ENCODE results near the gene GNGT1.

GNGT1 gene

GRCh38 chr7:93943816-93944540 is 37.6 kb downstream of the GNGT1 start:
- DNase-seq = no peak

GRCh38 chr7:93944673-93945072 is 38.3 kb downstream of the GNGT1 start:
- no peak for DNase-seq

- DNase-seq = no peak
These were observed 38.7 kb downstream of the GNGT1 start for GRCh38 chr7:93945083-93945482.

- DNase-seq = no peak
These were observed 39.6 kb downstream of the GNGT1 start for GRCh38 chr7:93945756-93946535.

- DNase-seq = no peak
These were observed 41.7 kb downstream of the GNGT1 start for GRCh38 chr7:93948106-93948505.

- DNase-seq = no peak
These were observed 42.5 kb downstream of the GNGT1 start for GRCh38 chr7:93948873-93949272.

GRCh38 chr7:93949423-93949822 is 43.1 kb downstream of the GNGT1 start:
- no peak for DNase-seq

GRCh38 chr7:93955304-93955703 is 48.9 kb downstream of the GNGT1 start:
- DNase-seq = no peak

- DNase-seq = no peak
These were observed 51.4 kb downstream of the GNGT1 start for GRCh38 chr7:93957767-93958166.

GRCh38 chr7:93958216-93958615 is 51.8 kb downstream of the GNGT1 start:
- DNase-seq = no peak

GRCh38 chr7:93958651-93959050 is 52.3 kb downstream of the GNGT1 start:
- no peak for DNase-seq

Measured in suppressor macrophage (primary cell).